GM23338 (cell line): ENCODE measurements around the gene CHST6. TPM values are rescaled to one million over a fixed set of nuclear protein-coding genes. Genes with fewer than 3 reads are reported as not detected.
"Not testable (repeated sequence)": the region's sequence is repeated elsewhere in the genome, so short reads cannot be mapped to it uniquely, and the experiment has no call there.

Experiments
- ATAC-seq: fragments of 200-7000 bp; cut with Tn5 transposase; 3 replicates; pipeline ENCODE4 v1.9.1; 2020
- DNase-seq: peaks from one replicate; pipeline ENCODE4 v3.0.0-alpha.2; 2015; ENCODE audit warnings: low spot score
- H2AFZ ChIP-seq: fragments of 200-600 bp; sonication (generic); 2 replicates; pipeline ENCODE4 v1.8.0; 2016; ENCODE audit warnings: antibody characterized with exemption, mild to moderate bottlenecking, moderate library complexity
- H3F3A ChIP-seq: fragments of 200-600 bp; sonication (generic); replicated peaks from 2 replicates; pipeline ENCODE4 v1.8.0; 2017; ENCODE audit warnings: antibody characterized with exemption, mixed run types, low read depth
- H3K27ac ChIP-seq: fragments of 200-600 bp; sonication (generic); 2 replicates; pipeline ENCODE4 v1.6.1; 2016; ENCODE audit warnings: low read depth
- H3K27me3 ChIP-seq: fragments of 200-600 bp; sonication (generic); 2 replicates; pipeline ENCODE4 v1.8.0; 2016; ENCODE audit warnings: mild to moderate bottlenecking, mixed run types, moderate library complexity; ENCODE audit not compliant: insufficient read depth
- H3K36me3 ChIP-seq: fragments of 200-600 bp; sonication (generic); 2 replicates; pipeline ENCODE4 v1.8.0; 2016; ENCODE audit warnings: mild to moderate bottlenecking; ENCODE audit not compliant: insufficient read depth
- H3K4me1 ChIP-seq: fragments of 200-600 bp; sonication (generic); 2 replicates; pipeline ENCODE4 v1.8.0; 2016; ENCODE audit warnings: mild to moderate bottlenecking, moderate library complexity; ENCODE audit not compliant: insufficient read depth
- H3K4me2 ChIP-seq: fragments of 200-600 bp; sonication (generic); 2 replicates; pipeline ENCODE4 v1.7.1; 2017; ENCODE audit warnings: mixed run types
- H3K4me3 ChIP-seq: fragments of 200-600 bp; sonication (generic); 2 replicates; pipeline ENCODE4 v1.6.1; 2016; ENCODE audit warnings: mixed run types
- H3K79me2 ChIP-seq: fragments of 200-600 bp; sonication (generic); replicated peaks from 2 replicates; pipeline ENCODE4 v1.8.0; 2017; ENCODE audit warnings: mild to moderate bottlenecking; ENCODE audit not compliant: insufficient read depth
- H3K9me2 ChIP-seq: fragments of 200-600 bp; sonication (generic); 2 replicates; pipeline ENCODE4 v1.8.0; 2017; ENCODE audit not compliant: insufficient read depth
- H4K20me1 ChIP-seq: fragments of 200-600 bp; sonication (generic); replicated peaks from 2 replicates; pipeline ENCODE4 v1.8.0; 2017; ENCODE audit warnings: mild to moderate bottlenecking; ENCODE audit not compliant: insufficient read depth
- H3K27ac Mint-ChIP-seq: 2 replicates; pipeline ENCODE4 v1.8.0; 2020; ENCODE audit warnings: inconsistent platforms, mild to moderate bottlenecking, moderate library complexity, mixed read lengths
- H3K27me3 Mint-ChIP-seq: 3 replicates; pipeline ENCODE4 v1.8.0; 2022; ENCODE audit warnings: low read depth, mild to moderate bottlenecking, moderate library complexity, mixed read lengths, inconsistent platforms; ENCODE audit not compliant: insufficient read depth, poor library complexity
- H3K36me3 Mint-ChIP-seq: 3 replicates; pipeline ENCODE4 v1.8.0; 2021; ENCODE audit warnings: low read depth, mild to moderate bottlenecking, inconsistent platforms, moderate library complexity, mixed read lengths
- H3K4me1 Mint-ChIP-seq: 3 replicates; pipeline ENCODE4 v1.8.0; 2020; ENCODE audit warnings: mild to moderate bottlenecking, inconsistent platforms, mixed read lengths
- H3K4me3 Mint-ChIP-seq: 3 replicates; pipeline ENCODE4 v1.8.0; 2021; ENCODE audit warnings: moderate library complexity, mild to moderate bottlenecking, inconsistent platforms, mixed read lengths
- H3K9me3 Mint-ChIP-seq: 3 replicates; pipeline ENCODE4 v1.8.0; 2020; ENCODE audit warnings: moderate library complexity, mild to moderate bottlenecking, inconsistent platforms, mixed read lengths
- CREB1 ChIP-seq: fragments of 250-450 bp; sonication (Bioruptor Pico); IDR thresholded peaks from 2 replicates; pipeline ENCODE4 v1.5.0; 2020; ENCODE audit warnings: low read depth, mild to moderate bottlenecking, moderate library complexity
- EZH2 ChIP-seq: fragments of 200-600 bp; sonication (generic); IDR thresholded peaks from one replicate; pipeline ENCODE4 v1.8.0; 2017; ENCODE audit warnings: antibody characterized with exemption, mild to moderate bottlenecking, low read depth; ENCODE audit not compliant: unreplicated experiment
- EZH2phosphoT487 ChIP-seq: fragments of 200-600 bp; sonication (generic); IDR thresholded peaks from one replicate; pipeline ENCODE4 v1.8.1; 2018; ENCODE audit warnings: antibody characterized with exemption; ENCODE audit not compliant: unreplicated experiment
- JUNB ChIP-seq: IDR thresholded peaks from one replicate; pipeline ENCODE4 v1.6.1; 2016; ENCODE audit warnings: antibody characterized with exemption; ENCODE audit not compliant: unreplicated experiment
- NANOG ChIP-seq: IDR thresholded peaks from 2 replicates; pipeline ENCODE4 v1.6.1; 2016; ENCODE audit warnings: antibody characterized with exemption, borderline replicate concordance
- ZNF331 ChIP-seq: fragments of 250-450 bp; sonication (Bioruptor Pico); IDR thresholded peaks from 2 replicates; pipeline ENCODE4 v1.5.0; 2020; ENCODE audit warnings: low read depth, mild to moderate bottlenecking, moderate library complexity
- polyA plus RNA-seq: library from polyadenylated mRNA; unstranded; fragments of >200 nt; fragmentation: Nextera tagmentation; extraction: Ambion mirVana; gene quantifications from 2 replicates; pipeline ENCODE4 v1.2.1, GENCODE V29; 2016
- total RNA-seq: library from RNA; depleted of rRNA; stranded (reverse); fragments of >200 nt; shearing (Covaris generic); gene quantifications from 2 replicates; pipeline ENCODE4 v1.2.3, GENCODE V29; 2014
- TF ChIP-seq, protein P1 (sequence below): fragments of 250-450 bp; sonication (Bioruptor Pico); IDR thresholded peaks from 2 replicates; pipeline ENCODE4 v1.5.0; 2020; ENCODE audit warnings: mild to moderate bottlenecking, moderate library complexity
- TF ChIP-seq, protein P2 (sequence below): IDR thresholded peaks from one replicate; pipeline ENCODE4 v1.6.1; 2018; ENCODE audit warnings: antibody characterized with exemption; ENCODE audit not compliant: unreplicated experiment
- TF ChIP-seq, protein P3 (sequence below): IDR thresholded peaks from 2 replicates; pipeline ENCODE4 v1.6.1; 2016; ENCODE audit warnings: antibody characterized with exemption

Gene CHST6
- total and polyA plus RNA-seq, 2 experiments from 2014 or later: 2.7 to 22.2 TPM

DNA sequence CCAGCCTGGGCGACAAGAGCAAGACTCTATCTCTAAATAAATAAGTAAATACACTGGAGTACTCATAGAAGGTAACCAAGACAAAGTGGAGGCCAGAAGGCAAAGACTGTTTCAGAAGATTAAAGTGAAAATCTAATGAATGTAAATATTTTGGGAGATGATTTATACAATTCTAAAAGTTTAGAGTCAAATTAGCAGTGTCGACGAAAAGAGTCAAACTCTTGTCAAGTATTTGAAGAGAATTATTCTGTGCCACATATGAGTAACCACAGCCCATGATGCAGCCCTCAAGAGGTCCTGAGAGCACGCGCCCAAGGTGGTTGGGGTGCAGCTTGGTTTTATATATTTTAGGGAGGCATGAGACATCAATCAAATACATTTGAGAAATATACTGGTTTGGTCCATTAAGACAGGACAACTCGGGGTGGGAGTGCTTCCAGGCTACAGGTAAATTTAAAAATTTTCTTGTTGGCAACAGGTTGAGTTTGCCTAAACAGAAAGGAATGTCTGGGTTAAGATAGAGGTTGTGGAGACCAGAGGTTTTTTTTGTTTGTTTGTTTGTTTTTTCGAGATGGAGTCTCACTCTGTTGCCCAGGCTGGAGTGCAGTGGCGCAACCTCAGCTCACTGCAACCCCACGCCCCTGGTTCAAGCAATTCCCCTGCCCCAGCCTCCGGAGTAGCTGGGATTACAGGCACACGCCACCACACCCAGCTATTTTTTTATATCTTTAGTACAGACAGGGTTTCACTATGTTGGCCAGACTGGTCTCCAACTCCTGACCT, 65.4 kb downstream of the CHST6 start:
- no peak for ATAC-seq
- Mint-ChIP-seq H3K27me3 (peaks cover 13% of the 10 kb centered on the region), H3K4me1 (peaks cover 17% of the 10 kb centered on the region), H3K27ac (no peak overlapping the region), H3K9me3 (no peaks in the 10 kb centered on the region; the same call in 1 of the 3 replicates), H3K36me3 (peaks cover 20% of the 10 kb centered on the region), H3K4me3 (no peak overlapping the region)
- Histone ChIP-seq H3K9me2 (no peaks in the 10 kb centered on the region), H3K4me2 (no peak overlapping the region), H3K79me2 (peaks cover 80% of the 10 kb centered on the region), H3K4me3 (no peak overlapping the region), H3K27ac (no peak overlapping the region), H3K27me3 (no peaks in the 10 kb centered on the region), H3K36me3 (no peaks in the 10 kb centered on the region), H3K4me1 (peaks cover 5% of the 10 kb centered on the region), H4K20me1 (peaks cover 55% of the 10 kb centered on the region), H2AFZ (no peak overlapping the region), H3F3A (peaks cover 3% of the 10 kb centered on the region)
- DNase-seq: no peak
- TF ChIP-seq EZH2phosphoT487 (no peak), ZNF331 (CRISPR knock-in tag) (no peak), JUNB (no peak), EZH2 (no peak), NANOG (no peak), CREB1 (no peak)
- TF ChIP-seq, protein P1, sequence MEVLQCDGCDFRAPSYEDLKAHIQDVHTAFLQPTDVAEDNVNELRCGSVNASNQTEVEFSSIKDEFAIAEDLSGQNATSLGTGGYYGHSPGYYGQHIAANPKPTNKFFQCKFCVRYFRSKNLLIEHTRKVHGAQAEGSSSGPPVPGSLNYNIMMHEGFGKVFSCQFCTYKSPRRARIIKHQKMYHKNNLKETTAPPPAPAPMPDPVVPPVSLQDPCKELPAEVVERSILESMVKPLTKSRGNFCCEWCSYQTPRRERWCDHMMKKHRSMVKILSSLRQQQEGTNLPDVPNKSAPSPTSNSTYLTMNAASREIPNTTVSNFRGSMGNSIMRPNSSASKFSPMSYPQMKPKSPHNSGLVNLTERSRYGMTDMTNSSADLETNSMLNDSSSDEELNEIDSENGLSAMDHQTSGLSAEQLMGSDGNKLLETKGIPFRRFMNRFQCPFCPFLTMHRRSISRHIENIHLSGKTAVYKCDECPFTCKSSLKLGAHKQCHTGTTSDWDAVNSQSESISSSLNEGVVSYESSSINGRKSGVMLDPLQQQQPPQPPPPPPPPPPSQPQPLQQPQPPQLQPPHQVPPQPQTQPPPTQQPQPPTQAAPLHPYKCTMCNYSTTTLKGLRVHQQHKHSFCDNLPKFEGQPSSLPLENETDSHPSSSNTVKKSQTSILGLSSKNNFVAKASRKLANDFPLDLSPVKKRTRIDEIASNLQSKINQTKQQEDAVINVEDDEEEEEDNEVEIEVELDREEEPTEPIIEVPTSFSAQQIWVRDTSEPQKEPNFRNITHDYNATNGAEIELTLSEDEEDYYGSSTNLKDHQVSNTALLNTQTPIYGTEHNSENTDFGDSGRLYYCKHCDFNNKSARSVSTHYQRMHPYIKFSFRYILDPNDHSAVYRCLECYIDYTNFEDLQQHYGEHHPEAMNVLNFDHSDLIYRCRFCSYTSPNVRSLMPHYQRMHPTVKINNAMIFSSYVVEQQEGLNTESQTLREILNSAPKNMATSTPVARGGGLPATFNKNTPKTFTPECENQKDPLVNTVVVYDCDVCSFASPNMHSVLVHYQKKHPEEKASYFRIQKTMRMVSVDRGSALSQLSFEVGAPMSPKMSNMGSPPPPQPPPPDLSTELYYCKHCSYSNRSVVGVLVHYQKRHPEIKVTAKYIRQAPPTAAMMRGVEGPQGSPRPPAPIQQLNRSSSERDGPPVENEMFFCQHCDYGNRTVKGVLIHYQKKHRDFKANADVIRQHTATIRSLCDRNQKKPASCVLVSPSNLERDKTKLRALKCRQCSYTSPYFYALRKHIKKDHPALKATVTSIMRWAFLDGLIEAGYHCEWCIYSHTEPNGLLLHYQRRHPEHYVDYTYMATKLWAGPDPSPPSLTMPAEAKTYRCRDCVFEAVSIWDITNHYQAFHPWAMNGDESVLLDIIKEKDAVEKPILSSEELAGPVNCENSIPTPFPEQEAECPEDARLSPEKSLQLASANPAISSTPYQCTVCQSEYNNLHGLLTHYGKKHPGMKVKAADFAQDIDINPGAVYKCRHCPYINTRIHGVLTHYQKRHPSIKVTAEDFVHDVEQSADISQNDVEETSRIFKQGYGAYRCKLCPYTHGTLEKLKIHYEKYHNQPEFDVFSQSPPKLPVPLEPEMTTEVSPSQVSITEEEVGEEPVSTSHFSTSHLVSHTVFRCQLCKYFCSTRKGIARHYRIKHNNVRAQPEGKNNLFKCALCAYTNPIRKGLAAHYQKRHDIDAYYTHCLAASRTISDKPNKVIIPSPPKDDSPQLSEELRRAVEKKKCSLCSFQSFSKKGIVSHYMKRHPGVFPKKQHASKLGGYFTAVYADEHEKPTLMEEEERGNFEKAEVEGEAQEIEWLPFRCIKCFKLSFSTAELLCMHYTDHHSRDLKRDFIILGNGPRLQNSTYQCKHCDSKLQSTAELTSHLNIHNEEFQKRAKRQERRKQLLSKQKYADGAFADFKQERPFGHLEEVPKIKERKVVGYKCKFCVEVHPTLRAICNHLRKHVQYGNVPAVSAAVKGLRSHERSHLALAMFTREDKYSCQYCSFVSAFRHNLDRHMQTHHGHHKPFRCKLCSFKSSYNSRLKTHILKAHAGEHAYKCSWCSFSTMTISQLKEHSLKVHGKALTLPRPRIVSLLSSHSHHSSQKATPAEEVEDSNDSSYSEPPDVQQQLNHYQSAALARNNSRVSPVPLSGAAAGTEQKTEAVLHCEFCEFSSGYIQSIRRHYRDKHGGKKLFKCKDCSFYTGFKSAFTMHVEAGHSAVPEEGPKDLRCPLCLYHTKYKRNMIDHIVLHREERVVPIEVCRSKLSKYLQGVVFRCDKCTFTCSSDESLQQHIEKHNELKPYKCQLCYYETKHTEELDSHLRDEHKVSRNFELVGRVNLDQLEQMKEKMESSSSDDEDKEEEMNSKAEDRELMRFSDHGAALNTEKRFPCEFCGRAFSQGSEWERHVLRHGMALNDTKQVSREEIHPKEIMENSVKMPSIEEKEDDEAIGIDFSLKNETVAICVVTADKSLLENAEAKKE (CRISPR knock-in tag): no peak
- TF ChIP-seq, protein P2, sequence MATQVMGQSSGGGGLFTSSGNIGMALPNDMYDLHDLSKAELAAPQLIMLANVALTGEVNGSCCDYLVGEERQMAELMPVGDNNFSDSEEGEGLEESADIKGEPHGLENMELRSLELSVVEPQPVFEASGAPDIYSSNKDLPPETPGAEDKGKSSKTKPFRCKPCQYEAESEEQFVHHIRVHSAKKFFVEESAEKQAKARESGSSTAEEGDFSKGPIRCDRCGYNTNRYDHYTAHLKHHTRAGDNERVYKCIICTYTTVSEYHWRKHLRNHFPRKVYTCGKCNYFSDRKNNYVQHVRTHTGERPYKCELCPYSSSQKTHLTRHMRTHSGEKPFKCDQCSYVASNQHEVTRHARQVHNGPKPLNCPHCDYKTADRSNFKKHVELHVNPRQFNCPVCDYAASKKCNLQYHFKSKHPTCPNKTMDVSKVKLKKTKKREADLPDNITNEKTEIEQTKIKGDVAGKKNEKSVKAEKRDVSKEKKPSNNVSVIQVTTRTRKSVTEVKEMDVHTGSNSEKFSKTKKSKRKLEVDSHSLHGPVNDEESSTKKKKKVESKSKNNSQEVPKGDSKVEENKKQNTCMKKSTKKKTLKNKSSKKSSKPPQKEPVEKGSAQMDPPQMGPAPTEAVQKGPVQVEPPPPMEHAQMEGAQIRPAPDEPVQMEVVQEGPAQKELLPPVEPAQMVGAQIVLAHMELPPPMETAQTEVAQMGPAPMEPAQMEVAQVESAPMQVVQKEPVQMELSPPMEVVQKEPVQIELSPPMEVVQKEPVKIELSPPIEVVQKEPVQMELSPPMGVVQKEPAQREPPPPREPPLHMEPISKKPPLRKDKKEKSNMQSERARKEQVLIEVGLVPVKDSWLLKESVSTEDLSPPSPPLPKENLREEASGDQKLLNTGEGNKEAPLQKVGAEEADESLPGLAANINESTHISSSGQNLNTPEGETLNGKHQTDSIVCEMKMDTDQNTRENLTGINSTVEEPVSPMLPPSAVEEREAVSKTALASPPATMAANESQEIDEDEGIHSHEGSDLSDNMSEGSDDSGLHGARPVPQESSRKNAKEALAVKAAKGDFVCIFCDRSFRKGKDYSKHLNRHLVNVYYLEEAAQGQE: no peak
- TF ChIP-seq, protein P3, sequence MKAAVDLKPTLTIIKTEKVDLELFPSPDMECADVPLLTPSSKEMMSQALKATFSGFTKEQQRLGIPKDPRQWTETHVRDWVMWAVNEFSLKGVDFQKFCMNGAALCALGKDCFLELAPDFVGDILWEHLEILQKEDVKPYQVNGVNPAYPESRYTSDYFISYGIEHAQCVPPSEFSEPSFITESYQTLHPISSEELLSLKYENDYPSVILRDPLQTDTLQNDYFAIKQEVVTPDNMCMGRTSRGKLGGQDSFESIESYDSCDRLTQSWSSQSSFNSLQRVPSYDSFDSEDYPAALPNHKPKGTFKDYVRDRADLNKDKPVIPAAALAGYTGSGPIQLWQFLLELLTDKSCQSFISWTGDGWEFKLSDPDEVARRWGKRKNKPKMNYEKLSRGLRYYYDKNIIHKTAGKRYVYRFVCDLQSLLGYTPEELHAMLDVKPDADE: no peak

DNA sequence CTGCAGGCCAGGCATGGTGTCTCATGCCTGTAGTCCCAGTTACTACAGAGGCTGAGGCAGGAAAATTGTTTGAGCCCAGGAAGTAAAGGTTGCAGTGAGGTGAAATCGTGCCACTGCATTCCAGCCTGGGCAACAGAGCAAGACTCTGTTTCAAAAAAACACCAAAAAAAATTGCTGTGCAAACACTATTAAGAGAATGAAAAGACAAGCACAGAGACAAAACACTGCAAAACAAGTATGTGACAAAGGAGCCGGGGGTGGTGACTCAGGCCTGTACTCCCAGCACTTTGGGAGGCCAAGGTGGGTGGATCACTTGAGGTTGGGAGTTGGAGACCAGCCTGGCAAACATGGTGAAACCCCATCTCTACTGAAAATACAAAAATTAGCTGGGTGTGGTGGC, 68.7 kb downstream of the CHST6 start:
- Histone ChIP-seq H3K79me2 (peaks cover 100% of the 10 kb centered on the region), H4K20me1 (peaks cover 54% of the 10 kb centered on the region), H3K4me1 (peaks cover 10% of the 10 kb centered on the region)
- H3K27ac ChIP-seq, H3K9me3 Mint-ChIP-seq, H3K4me3 Mint-ChIP-seq, H3K9me2 ChIP-seq, H3K4me2 ChIP-seq, ATAC-seq, H3K4me3 ChIP-seq, DNase-seq, H3K27ac Mint-ChIP-seq, H2AFZ ChIP-seq, H3K27me3 ChIP-seq, H3K36me3 ChIP-seq, H3K27me3 Mint-ChIP-seq, H3F3A ChIP-seq: not testable (repeated sequence)
- Mint-ChIP-seq H3K36me3 (peaks cover 19% of the 10 kb centered on the region), H3K4me1 (peaks cover 17% of the 10 kb centered on the region)
